HG03521 (cell line): ENCODE measurements around the gene SELENBP1.
"Not testable (repeated sequence)": the region's sequence is repeated elsewhere in the genome, so short reads cannot be mapped to it uniquely, and the experiment has no call there.

ENCODE experiments used
- ATAC-seq: cut with Tn5 transposase; IDR thresholded peaks from one replicate; pipeline ENCODE4 v1.9.1; 2021; ENCODE audit warnings: mild to moderate bottlenecking, moderate library complexity; ENCODE audit not compliant: unreplicated experiment

Gene SELENBP1

GRCh38 chr1:151372058-151372934 lies at the start of gene SELENBP1:
SELENBP1 (minus strand) TSS chr1:151372705; CDS start chr1:151372641, 64 bp downstream.
- no peak for ATAC-seq

- ATAC-seq, result no peak
Observed at GRCh38 chr1:151419819-151420218, 47.3 kb upstream of the SELENBP1 start.

GRCh38 chr1:151418081-151418480 lies 45.6 kb upstream of the SELENBP1 start:
- ATAC-seq, result no peak

GRCh38 chr1:151416231-151416630 lies 43.7 kb upstream of the SELENBP1 start:
- ATAC-seq, result no peak

GRCh38 chr1:151411884-151412283 lies 39.4 kb upstream of the SELENBP1 start:
- ATAC-seq, result no peak

GRCh38 chr1:151408891-151409290 lies 36.4 kb upstream of the SELENBP1 start:
- no peak for ATAC-seq

GRCh38 chr1:151407304-151407703 lies 34.8 kb upstream of the SELENBP1 start:
- no peak for ATAC-seq

- no peak for ATAC-seq
Observed at GRCh38 chr1:151406176-151406575, 33.7 kb upstream of the SELENBP1 start.

GRCh38 chr1:151405187-151405951 lies 32.9 kb upstream of the SELENBP1 start:
- ATAC-seq, result no peak

- ATAC-seq, result no peak
Observed at GRCh38 chr1:151403612-151404011, 31.1 kb upstream of the SELENBP1 start.

- no peak for ATAC-seq
Observed at GRCh38 chr1:151402764-151403163, 30.3 kb upstream of the SELENBP1 start.

GRCh38 chr1:151401860-151402259 lies 29.4 kb upstream of the SELENBP1 start:
- ATAC-seq, result no peak

- ATAC-seq, result no peak
Observed at GRCh38 chr1:151401125-151401788, 28.8 kb upstream of the SELENBP1 start.

- peak; percentile 75 for ATAC-seq
Observed at GRCh38 chr1:151399324-151400171, 27.0 kb upstream of the SELENBP1 start, which contains the start of gene PSMB4. PSMB4 (plus strand) TSS chr1:151399573; CDS start chr1:151399588, 15 bp downstream.

GRCh38 chr1:151396265-151396664 lies 23.8 kb upstream of the SELENBP1 start:
- not testable (repeated sequence) for ATAC-seq

- ATAC-seq, result no peak
Observed at GRCh38 chr1:151393583-151393982, 21.1 kb upstream of the SELENBP1 start.

- no peak for ATAC-seq
Observed at GRCh38 chr1:151391079-151391563, 18.6 kb upstream of the SELENBP1 start.

- ATAC-seq, result not testable (repeated sequence)
Observed at GRCh38 chr1:151390221-151391078, 17.9 kb upstream of the SELENBP1 start.

- no peak for ATAC-seq
Observed at GRCh38 chr1:151386002-151386401, 13.5 kb upstream of the SELENBP1 start.
